ENCODE data around the gene RAD9A. TPM values are rescaled to one million over a fixed set of nuclear protein-coding genes. Genes with fewer than 3 reads are reported as not detected.

Gene RAD9A
- total and polyA plus RNA-seq, 7 experiments from 2014 or later = 6.3 to 48.0 (median 31.0) TPM

DNA sequence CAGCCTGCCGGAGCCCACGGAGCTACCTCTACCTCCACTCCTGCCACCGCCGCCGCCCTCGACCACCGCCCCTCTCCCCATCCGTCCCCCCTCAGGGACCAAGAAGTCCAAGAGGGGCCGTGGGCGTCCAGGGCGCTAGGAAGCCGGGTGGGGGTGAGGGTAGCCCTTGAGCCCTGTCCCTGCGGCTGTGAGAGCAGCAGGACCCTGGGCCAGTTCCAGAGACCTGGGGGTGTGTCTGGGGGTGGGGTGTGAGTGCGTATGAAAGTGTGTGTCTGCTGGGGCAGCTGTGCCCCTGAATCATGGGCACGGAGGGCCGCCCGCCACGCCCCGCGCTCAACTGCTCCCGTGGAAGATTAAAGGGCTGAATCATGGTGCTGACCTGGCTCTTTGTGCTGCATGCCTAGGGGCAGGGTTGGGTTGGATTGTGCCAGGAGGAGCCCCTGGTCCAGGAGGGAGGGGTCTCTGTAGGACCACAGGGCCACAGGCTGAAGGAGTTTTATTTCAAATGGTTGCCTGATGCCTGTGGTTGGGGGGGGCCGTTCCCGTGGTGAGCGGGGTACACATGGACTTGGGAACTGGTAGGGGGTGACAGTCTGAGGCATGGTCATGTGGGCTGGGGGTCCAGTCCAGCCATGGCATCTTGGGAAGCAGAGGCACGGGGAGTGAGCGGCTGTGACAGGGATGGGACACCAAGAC, 43.4 kb downstream of the RAD9A start:
- CTCF ChIA-PET = interaction anchor here (0.6 to 1.0 kb wide), 2 partner anchors 10 to 1876 kb away, joined by 3 read pairs; no protein-coding TSS in a partner anchor
- H3K4me3 ChIP-seq (ENCODE audit: low read length) = peak overlapping the region; percentile 100

DNA sequence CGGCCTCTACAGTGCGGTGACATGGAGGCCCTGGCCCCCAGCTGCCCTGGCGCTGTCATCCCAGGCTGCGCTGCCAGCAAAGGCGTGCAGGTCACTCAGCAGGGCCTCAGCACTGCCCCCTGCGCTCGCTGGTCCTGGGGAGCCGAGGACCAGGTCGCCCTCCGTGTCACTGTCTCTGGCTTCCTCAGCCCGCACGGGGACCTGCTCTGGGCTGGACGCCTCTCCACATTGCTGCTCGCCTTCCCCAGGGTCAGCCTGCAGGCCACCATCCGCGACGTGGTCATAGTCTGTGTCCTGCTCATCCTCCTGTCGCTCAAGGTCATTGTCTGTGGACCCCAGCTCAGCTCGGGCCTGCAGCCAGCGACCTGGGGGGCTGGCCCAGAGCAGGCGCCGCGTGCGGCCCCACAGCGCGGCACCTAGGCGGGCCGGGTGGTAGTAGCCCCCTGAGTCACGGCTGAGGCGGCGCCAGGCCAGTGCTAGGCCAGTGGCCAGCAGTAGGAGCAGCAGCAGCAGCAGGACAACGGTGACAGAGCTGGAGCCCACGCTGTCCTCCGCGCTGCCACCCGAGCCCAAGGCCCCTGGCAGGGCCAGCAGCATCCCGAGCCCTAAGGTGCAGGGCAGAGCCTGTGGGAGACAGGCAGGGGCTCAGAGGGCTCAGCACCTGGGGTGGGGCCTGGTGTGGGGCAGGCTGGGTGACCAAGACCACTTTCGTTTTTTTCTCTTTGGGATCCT, 44.1 kb downstream of the RAD9A start:
- DNase-seq (no peak), ATAC-seq (no peak)
- POLR2A ChIA-PET = interaction anchor here (1.6 to 31.8 kb wide), 10 partner anchors 7 to 70 kb away, joined by 5 to 1530 read pairs (median 62); partner anchors contain the start of genes AIP, CABP4, CARNS1 and GPR152
- H3K27ac ChIP-seq (ENCODE audit: low read depth, low read length) = peak overlapping the region; percentile 85
- Mint-ChIP-seq H3K9me3 (peaks cover 0 to 1% (median 0%) of the 10 kb centered on the region in 11 donors), H3K36me3 (peaks cover 0 to 49% (median 7%) of the 10 kb centered on the region in 5 donors), H3K4me3 (peak overlapping the region; percentile 85 to 99 (median 97)), H3K27ac (peak overlapping the region; percentile 12 to 97 (median 92)), H3K27me3 (no peaks in the 10 kb centered on the region), H3K4me1 (peaks cover 41 to 74% (median 54%) of the 10 kb centered on the region in 7 donors)
- CTCF ChIA-PET = interaction anchor here (0.6 to 5.9 kb wide), 6 partner anchors 10 to 48 kb away, joined by 3 to 37 read pairs (median 8); partner anchors contain the start of genes AIP, PPP1CA and TBC1D10C
- intact Hi-C loops (cut with micrococcal nuclease) = loop anchor here in 1 of 2 donors (2.0 kb wide), 1 partner anchor 47 kb away; the partner anchor contains the start of gene AIP
- peaks cover 0 to 59% (median 19%) of the 10 kb centered on the region in 3 experiments for H3K36me3 ChIP-seq (ENCODE audit: control insufficient read depth in 2 of 3, insufficient read depth in 3 of 3, low read length in 3 of 3)
- no peaks in the 10 kb centered on the region for H3K27me3 ChIP-seq (ENCODE audit: control insufficient read depth in 2 of 2, insufficient read depth in 2 of 2, low read length in 2 of 2)
- H3K4me3 ChIP-seq (ENCODE audit: low read length) = peak overlapping the region; percentile 100
- no peaks in the 10 kb centered on the region for H3K9me3 ChIP-seq (ENCODE audit: control insufficient read depth in 2 of 3, low read length in 3 of 3)
- H3K4me1 ChIP-seq (ENCODE audit: control insufficient read depth in 2 of 2, insufficient read depth in 2 of 2, low read length in 2 of 2) = peaks cover 45 to 74% of the 10 kb centered on the region in 2 donors

More for the DNA sequence above, 43.4 kb downstream of the RAD9A start:
- no peak for DNase-seq
- peaks cover 42 to 67% of the 10 kb centered on the region in 2 donors for H3K4me1 ChIP-seq (ENCODE audit: control insufficient read depth in 2 of 2, insufficient read depth in 2 of 2, low read length in 2 of 2)
- peak overlapping the region in 8 of 9 donors; percentile 41 to 95 (median 82) for H3K27ac Mint-ChIP-seq
- peaks cover 0 to 59% (median 19%) of the 10 kb centered on the region in 3 experiments for H3K36me3 ChIP-seq (ENCODE audit: control insufficient read depth in 2 of 3, insufficient read depth in 3 of 3, low read length in 3 of 3)
- no peaks in the 10 kb centered on the region for H3K27me3 Mint-ChIP-seq
- H3K36me3 Mint-ChIP-seq = peaks cover 0 to 48% (median 7%) of the 10 kb centered on the region in 5 donors
- peak overlapping the region; percentile 85 for H3K27ac ChIP-seq (ENCODE audit: low read depth, low read length)
- ATAC-seq = no peak
- peaks cover 38 to 74% (median 52%) of the 10 kb centered on the region in 7 donors for H3K4me1 Mint-ChIP-seq
- intact Hi-C loops (cut with micrococcal nuclease) = no loop called here
- POLR2A ChIA-PET = interaction anchor here (0.9 to 31.8 kb wide), 9 partner anchors 17 to 70 kb away, joined by 3 to 1530 read pairs (median 69); partner anchors contain the start of genes AIP, CABP4, CARNS1 and GPR152
- no peaks in the 10 kb centered on the region for H3K9me3 ChIP-seq (ENCODE audit: control insufficient read depth in 2 of 3, low read length in 3 of 3)
- peak overlapping the region; percentile 79 to 99 (median 96) for H3K4me3 Mint-ChIP-seq
- H3K9me3 Mint-ChIP-seq = peaks cover 0 to 1% (median 0%) of the 10 kb centered on the region in 11 donors
- H3K27me3 ChIP-seq (ENCODE audit: control insufficient read depth in 2 of 2, insufficient read depth in 2 of 2, low read length in 2 of 2) = no peaks in the 10 kb centered on the region

GRCh38 chr11:67436459-67437081, 44.8 kb downstream of the RAD9A start:
- intact Hi-C loops (cut with micrococcal nuclease) = loop anchor here (1.0 to 2.0 kb wide), 11 partner anchors 8 to 70 kb away; partner anchors contain the start of genes AIP (in 2 of the 2), RPS6KB2 (in 2 of the 2) and TMEM134 (in 2 of the 2)
- ChIA-PET POLR2A (interaction anchor here (0.6 to 31.8 kb wide), 19 partner anchors 8 to 196 kb away, joined by 3 to 1530 read pairs (median 9); partner anchors contain the start of genes AIP, CABP4, CARNS1 and GPR152), CTCF (interaction anchor here (0.6 to 5.9 kb wide), 10 partner anchors 11 to 48 kb away, joined by 3 to 37 read pairs (median 5); partner anchors contain the start of genes AIP, PPP1CA, TBC1D10C and TMEM134)
- ATAC-seq (peak; percentile 33), DNase-seq (peak in 8 of 9 donors; percentile 29 to 70 (median 55))
- Mint-ChIP-seq H3K4me1 (peaks cover 44 to 78% (median 55%) of the 10 kb centered on the region in 7 donors), H3K27ac (peak overlapping the region; percentile 71 to 97 (median 92)), H3K27me3 (no peaks in the 10 kb centered on the region), H3K4me3 (peak overlapping the region; percentile 85 to 99 (median 97)), H3K9me3 (peaks cover 0 to 1% (median 0%) of the 10 kb centered on the region in 11 donors), H3K36me3 (peaks cover 0 to 46% (median 7%) of the 10 kb centered on the region in 5 donors)
- no peaks in the 10 kb centered on the region for H3K9me3 ChIP-seq (ENCODE audit: control insufficient read depth in 2 of 3, low read length in 3 of 3)
- H3K27me3 ChIP-seq (ENCODE audit: control insufficient read depth in 2 of 2, insufficient read depth in 2 of 2, low read length in 2 of 2) = no peaks in the 10 kb centered on the region
- peaks cover 45 to 74% of the 10 kb centered on the region in 2 donors for H3K4me1 ChIP-seq (ENCODE audit: control insufficient read depth in 2 of 2, insufficient read depth in 2 of 2, low read length in 2 of 2)
- H3K36me3 ChIP-seq (ENCODE audit: control insufficient read depth in 2 of 3, insufficient read depth in 3 of 3, low read length in 3 of 3) = peaks cover 0 to 53% (median 15%) of the 10 kb centered on the region in 3 experiments
- peak overlapping the region; percentile 100 for H3K4me3 ChIP-seq (ENCODE audit: low read length)
- peak overlapping the region; percentile 85 for H3K27ac ChIP-seq (ENCODE audit: low read depth, low read length)

DNA sequence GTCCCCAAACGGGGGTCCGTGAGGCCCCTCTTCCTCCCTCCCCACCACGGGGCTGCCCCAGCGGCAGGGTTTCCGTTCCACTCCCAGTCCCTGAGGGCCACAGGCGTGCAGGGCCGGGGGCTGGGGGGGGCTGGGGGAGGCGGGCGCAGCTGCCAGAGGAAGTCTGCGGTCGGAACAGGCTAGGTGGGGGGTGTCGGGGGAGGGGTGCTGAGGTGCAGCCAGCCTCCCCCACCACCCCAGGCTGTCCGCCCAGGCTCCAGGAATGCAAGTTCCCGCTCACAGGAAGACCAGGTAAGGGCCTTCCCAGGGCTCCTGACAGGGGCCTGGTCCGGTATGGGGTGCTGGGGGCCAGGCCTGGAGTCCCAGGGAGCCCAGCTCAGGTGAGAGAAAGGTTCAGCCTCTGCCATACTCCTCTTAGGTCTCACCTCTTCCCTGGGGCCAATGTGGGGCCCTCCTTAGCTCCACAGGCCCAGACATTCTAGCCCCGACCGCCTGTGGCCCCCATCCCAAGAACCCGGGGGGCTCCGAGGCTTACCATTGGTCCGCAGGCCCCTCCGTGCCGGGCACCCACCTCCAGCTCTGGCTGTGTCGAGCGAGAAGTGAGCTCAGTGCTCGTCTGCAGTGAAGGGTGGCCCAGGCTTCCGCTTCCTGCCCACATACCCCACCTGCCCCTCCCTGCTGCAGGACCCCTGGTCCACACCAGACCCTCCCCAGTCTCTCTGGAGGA, 45.5 kb downstream of the RAD9A start, which contains the start of gene PTPRCAP:
Gene PTPRCAP, minus strand, starts transcription at position 601 of the 727 bp plus-strand sequence. Its CDS starts 63 bp downstream, at position 538.
- peak within 1 kb of the TSS; percentile 85 to 99 (median 97) for H3K4me3 Mint-ChIP-seq
- Histone ChIP-seq H3K4me1 (ENCODE audit: control insufficient read depth in 2 of 2, insufficient read depth in 2 of 2, low read length in 2 of 2) (peaks cover 45 to 73% of the 10 kb centered on the region in 2 donors), H3K27ac (ENCODE audit: low read depth, low read length) (peak within 1 kb of the TSS; percentile 85), H3K36me3 (ENCODE audit: control insufficient read depth in 2 of 3, insufficient read depth in 3 of 3, low read length in 3 of 3) (peaks cover 0 to 47% (median 11%) of the 10 kb centered on the region in 3 experiments), H3K27me3 (ENCODE audit: control insufficient read depth in 2 of 2, insufficient read depth in 2 of 2, low read length in 2 of 2) (no peaks in the 10 kb centered on the region), H3K4me3 (ENCODE audit: low read length) (peak within 1 kb of the TSS; percentile 100), H3K9me3 (ENCODE audit: control insufficient read depth in 2 of 3, low read length in 3 of 3) (no peaks in the 10 kb centered on the region)
- H3K9me3 Mint-ChIP-seq = peaks cover 0 to 1% (median 0%) of the 10 kb centered on the region in 11 donors
- CTCF ChIA-PET = interaction anchor here (0.6 to 5.9 kb wide), 11 partner anchors 18 to 47 kb away, joined by 3 to 37 read pairs (median 5); partner anchors contain the start of genes AIP, PPP1CA, TBC1D10C and TMEM134
- ATAC-seq = peak; percentile 74
- H3K27me3 Mint-ChIP-seq = no peaks in the 10 kb centered on the region
- intact Hi-C loops (cut with micrococcal nuclease) = loop anchor here (1.0 to 2.0 kb wide), 11 partner anchors 9 to 69 kb away; partner anchors contain the start of genes AIP (in 2 of the 2), RPS6KB2 (in 2 of the 2) and TMEM134 (in 2 of the 2)
- DNase-seq = peak; percentile 49 to 86 (median 84)
- POLR2A ChIA-PET = interaction anchor here (0.6 to 31.8 kb wide), 21 partner anchors 9 to 197 kb away, joined by 3 to 1530 read pairs (median 7); partner anchors contain the start of genes AIP, CABP4, CARNS1 and GPR152
- peak within 1 kb of the TSS; percentile 71 to 97 (median 92) for H3K27ac Mint-ChIP-seq
- H3K36me3 Mint-ChIP-seq = peaks cover 0 to 44% (median 1%) of the 10 kb centered on the region in 5 donors
- peaks cover 43 to 78% (median 53%) of the 10 kb centered on the region in 7 donors for H3K4me1 Mint-ChIP-seq

- intact Hi-C loops (cut with micrococcal nuclease) = loop anchor here (1.0 to 2.0 kb wide), 11 partner anchors 9 to 69 kb away; partner anchors contain the start of genes AIP (in 2 of the 2), RPS6KB2 (in 2 of the 2) and TMEM134 (in 2 of the 2)
- ChIA-PET POLR2A (interaction anchor here (1.1 to 31.8 kb wide), 18 partner anchors 9 to 197 kb away, joined by 4 to 1530 read pairs (median 14); partner anchors contain the start of genes AIP, CABP4, CARNS1 and CDK2AP2), CTCF (interaction anchor here (0.7 to 5.9 kb wide), 11 partner anchors 18 to 63 kb away, joined by 3 to 37 read pairs (median 5); partner anchors contain the start of genes AIP, PPP1CA, TBC1D10C and TMEM134)
- Histone ChIP-seq H3K27ac (ENCODE audit: low read depth, low read length) (peak overlapping the region; percentile 85), H3K27me3 (ENCODE audit: control insufficient read depth in 2 of 2, insufficient read depth in 2 of 2, low read length in 2 of 2) (no peaks in the 10 kb centered on the region), H3K9me3 (ENCODE audit: control insufficient read depth in 2 of 3, low read length in 3 of 3) (no peaks in the 10 kb centered on the region), H3K4me1 (ENCODE audit: control insufficient read depth in 2 of 2, insufficient read depth in 2 of 2, low read length in 2 of 2) (peaks cover 45 to 73% of the 10 kb centered on the region in 2 donors), H3K4me3 (ENCODE audit: low read length) (peak overlapping the region; percentile 100), H3K36me3 (ENCODE audit: control insufficient read depth in 2 of 3, insufficient read depth in 3 of 3, low read length in 3 of 3) (peaks cover 0 to 41% (median 11%) of the 10 kb centered on the region in 3 experiments)
- peaks cover 42 to 78% (median 52%) of the 10 kb centered on the region in 7 donors for H3K4me1 Mint-ChIP-seq
- peak overlapping the region; percentile 71 to 97 (median 92) for H3K27ac Mint-ChIP-seq
- H3K9me3 Mint-ChIP-seq = peaks cover 0 to 1% (median 0%) of the 10 kb centered on the region in 11 donors
- no peak for DNase-seq
- H3K27me3 Mint-ChIP-seq = no peaks in the 10 kb centered on the region
- no peak for ATAC-seq
- peak overlapping the region; percentile 85 to 99 (median 97) for H3K4me3 Mint-ChIP-seq
- peaks cover 0 to 43% (median 0%) of the 10 kb centered on the region in 5 donors for H3K36me3 Mint-ChIP-seq
Observed at GRCh38 chr11:67437809-67438157, 46.0 kb downstream of the RAD9A start.
